ENCODE measurements around the gene MYO7B.

The MYO7B gene

GRCh38 chr2:127574656-127575055, 39.2 kb downstream of the MYO7B start:
- DNase-seq (ENCODE audit: low spot score), result no peak

- DNase-seq (ENCODE audit: low spot score), result no peak
These were observed 39.8 kb downstream of the MYO7B start for GRCh38 chr2:127575185-127575765.

- DNase-seq (ENCODE audit: low spot score), result no peak
These were observed 40.5 kb downstream of the MYO7B start for GRCh38 chr2:127575941-127576432.

- no peak for DNase-seq (ENCODE audit: low spot score)
These were observed 41.1 kb downstream of the MYO7B start for GRCh38 chr2:127576433-127577207.

GRCh38 chr2:127577208-127577475, 41.7 kb downstream of the MYO7B start:
- DNase-seq (ENCODE audit: low spot score), result no peak

- no peak for DNase-seq (ENCODE audit: low spot score)
These were observed 42.0 kb downstream of the MYO7B start for GRCh38 chr2:127577503-127577902.

GRCh38 chr2:127577973-127578372, 42.5 kb downstream of the MYO7B start:
- DNase-seq (ENCODE audit: low spot score), result no peak

- DNase-seq (ENCODE audit: low spot score), result no peak
These were observed 42.9 kb downstream of the MYO7B start for GRCh38 chr2:127578411-127578810.

GRCh38 chr2:127579231-127579630, 43.7 kb downstream of the MYO7B start:
- peak; percentile 7 for DNase-seq (ENCODE audit: low spot score)

- DNase-seq (ENCODE audit: low spot score), result peak; percentile 14
These were observed 44.9 kb downstream of the MYO7B start for GRCh38 chr2:127580167-127581049.

- peak; percentile 8 for DNase-seq (ENCODE audit: low spot score)
These were observed 45.5 kb downstream of the MYO7B start for GRCh38 chr2:127581050-127581345.

GRCh38 chr2:127581516-127582490, 46.3 kb downstream of the MYO7B start:
- DNase-seq (ENCODE audit: low spot score), result peak; percentile 9

GRCh38 chr2:127582863-127583861, 47.7 kb downstream of the MYO7B start:
- no peak for DNase-seq (ENCODE audit: low spot score)

- no peak for DNase-seq (ENCODE audit: low spot score)
These were observed 48.6 kb downstream of the MYO7B start for GRCh38 chr2:127584047-127584446.

GRCh38 chr2:127584516-127585033, 49.1 kb downstream of the MYO7B start:
- DNase-seq (ENCODE audit: low spot score), result peak; percentile 3

- no peak for DNase-seq (ENCODE audit: low spot score)
These were observed 49.9 kb downstream of the MYO7B start for GRCh38 chr2:127585270-127585807.

- no peak for DNase-seq (ENCODE audit: low spot score)
These were observed 50.7 kb downstream of the MYO7B start for GRCh38 chr2:127586136-127586535.

- peak; percentile 5 for DNase-seq (ENCODE audit: low spot score)
These were observed 51.3 kb downstream of the MYO7B start for GRCh38 chr2:127586746-127587295.

GRCh38 chr2:127588241-127588640, 52.8 kb downstream of the MYO7B start:
- peak; percentile 5 for DNase-seq (ENCODE audit: low spot score)

GRCh38 chr2:127589358-127589757, 53.9 kb downstream of the MYO7B start:
- DNase-seq (ENCODE audit: low spot score), result peak; percentile 4

Measured in D341Med (cell line).